Liver (tissue), 3 donors: ENCODE measurements around the gene TOR4A.

Experiments used
- ATF3 ChIP-seq: IDR thresholded peaks from 2 replicates; pipeline ENCODE4 v1.6.1; 2016; ENCODE audit warnings: antibody characterized with exemption
- CTCF ChIP-seq: fragments of 150-350 bp; IDR thresholded peaks from 2 replicates; pipeline ENCODE4 v1.5.1; 2017; ENCODE audit warnings: improper control_type of control experiment, low read depth, low read length; ENCODE audit not compliant: missing input control
- GABPA ChIP-seq, 2 donors: IDR thresholded peaks in 1 of 2; conservative IDR thresholded peaks in 1 of 2; 2 replicates each; pipeline ENCODE4 v1.6.1; 2016; ENCODE audit warnings: antibody characterized with exemption in 2 of 2, mild to moderate bottlenecking in 1 of 2, moderate library complexity in 1 of 2
- NR2F2 ChIP-seq: IDR thresholded peaks from 2 replicates; pipeline ENCODE4 v1.6.1; 2016; ENCODE audit warnings: antibody characterized with exemption
- REST ChIP-seq: IDR thresholded peaks from 2 replicates; pipeline ENCODE4 v1.6.1; 2016; ENCODE audit warnings: antibody characterized with exemption, mild to moderate bottlenecking
- TAF1 ChIP-seq: conservative IDR thresholded peaks from 2 replicates; pipeline ENCODE4 v1.6.1; 2016; ENCODE audit warnings: antibody characterized with exemption, mild to moderate bottlenecking
- ZBTB33 ChIP-seq: IDR thresholded peaks from 2 replicates; pipeline ENCODE4 v1.6.1; 2016; ENCODE audit warnings: antibody characterized with exemption
- donor health status: healthy.
- donor health status: healthy.

GRCh38 chr9:137267933-137268355, 9.6 kb upstream of the TOR4A start:
- TF ChIP-seq ZBTB33 (no peak), CTCF (no peak), TAF1 (no peak), NR2F2 (no peak), GABPA (IDR thresholded peaks at IDR 0.05 in 1 of 2, conservative IDR thresholded peaks at IDR 0.05 in 1 of 2) (no peak), REST (no peak), ATF3 (no peak)
